K562 (cell line): ENCODE results near the gene FAM124A. TPM values are rescaled to one million over a fixed set of nuclear protein-coding genes. Genes with fewer than 3 reads are reported as not detected.

ENCODE experiments used
- ATAC-seq: fragments of 200-7000 bp; cut with Tn5 transposase; 3 replicates; pipeline ENCODE4 v1.9.1; 2020; ENCODE audit warnings: moderate library complexity
- BruUV-seq: library from RNA; stranded (reverse); fragments of 400-500 nt; replicated peaks from 2 replicates; lab custom pipeline; 2021; lab: Mats Ljungman, UMichigan
- CTCF ChIA-PET: fragments of 300-600 bp; formaldehyde crosslinking; extraction: SDS; loops from one replicate; lab custom pipeline; 2021; ENCODE audit warnings: low intra/inter-chr PET ratio; lab: Yijun Ruan, JAX
- POLR2A ChIA-PET: fragments of 300-600, 350-650 bp; sonication (Branson Sonifier 250); formaldehyde crosslinking; extraction: SDS; loops from one replicate; lab custom pipeline; 2021; ENCODE audit warnings: antibody characterized with exemption, inconsistent platforms; lab: Yijun Ruan, JAX
- DNase-seq, 4 experiments: peaks; one replicate each; pipeline versions ENCODE4 v3.0.0 to v3.0.0-alpha.2; 2011 to 2018; ENCODE audit warnings: low spot score in 3 of 4, mixed read lengths in 3 of 4; ENCODE audit errors: extremely low read depth in 1 of 4
- FAIRE-seq: peaks from 2 replicates; lab custom pipeline; 2011; peaks lifted over from hg19 to GRCh38; lab: Jason Lieb, UNC
- H2AFZ ChIP-seq: 2 replicates; pipeline ENCODE4 v1.6.0; 2011; ENCODE audit warnings: low read depth, low read length, control low read depth, inconsistent platforms
- H3K27ac ChIP-seq: fragments of 200-600 bp; 3 replicates; pipeline ENCODE4 v1.8.0; 2011; ENCODE audit warnings: low read depth, mild to moderate bottlenecking, control low read depth, inconsistent platforms, low read length, moderate library complexity, mixed read lengths; ENCODE audit errors: extremely low read depth
- H3K27me3 ChIP-seq, 2 experiments: fragments of 300-600 bp in 1 of 2; 2 replicates in 1 of 2; 3 replicates in 1 of 2; pipeline versions ENCODE4 v1.6.0 to v1.8.0; 2011; ENCODE audit warnings: inconsistent platforms in 2 of 2, low read length in 2 of 2, mild to moderate bottlenecking in 1 of 2, mixed read lengths in 1 of 2, moderate library complexity in 1 of 2; ENCODE audit not compliant: control insufficient read depth in 2 of 2, insufficient read depth in 2 of 2
- H3K36me3 ChIP-seq: fragments of 300-600 bp; 3 replicates; pipeline ENCODE4 v1.8.0; 2011; ENCODE audit warnings: mild to moderate bottlenecking, low read length, inconsistent platforms; ENCODE audit not compliant: control insufficient read depth, insufficient read depth
- H3K4me1 ChIP-seq, 2 experiments: fragments of 200-600 bp in 1 of 2; replicated peaks in 1 of 2; 2 replicates in 1 of 2; 3 replicates in 1 of 2; pipeline versions ENCODE4 v1.5.1 to v1.8.0; 2011; ENCODE audit warnings: inconsistent platforms in 2 of 2, low read length in 2 of 2, mild to moderate bottlenecking in 1 of 2, mixed read lengths in 1 of 2, moderate library complexity in 1 of 2; ENCODE audit not compliant: control insufficient read depth in 2 of 2, insufficient read depth in 2 of 2
- H3K4me2 ChIP-seq: 2 replicates; pipeline ENCODE4 v1.6.1; 2011; ENCODE audit warnings: low read length, control low read depth, inconsistent platforms, mixed read lengths; ENCODE audit not compliant: insufficient read depth
- H3K4me3 ChIP-seq: fragments of 200-600 bp; sonication (generic), shearing (Covaris generic); 2 replicates; pipeline ENCODE4 v1.5.1; 2016; ENCODE audit warnings: control low read depth, inconsistent platforms
- H3K79me2 ChIP-seq: fragments of 200-600 bp; 3 replicates; pipeline ENCODE4 v1.8.0; 2011; ENCODE audit warnings: low read length, inconsistent platforms; ENCODE audit not compliant: control insufficient read depth, insufficient read depth
- H3K9ac ChIP-seq, 2 experiments: 2 replicates each; pipeline versions ENCODE4 v1.6.0 to v1.6.1; 2011; ENCODE audit warnings: low read depth in 2 of 2, low read length in 2 of 2, control low read depth in 1 of 2, inconsistent platforms in 1 of 2, mild to moderate bottlenecking in 1 of 2, mixed read lengths in 1 of 2; ENCODE audit not compliant: insufficient read depth in 1 of 2
- H3K9me1 ChIP-seq: one replicate; pipeline ENCODE4 v1.6.0; 2011; ENCODE audit warnings: inconsistent platforms, mild to moderate bottlenecking, low read length, moderate library complexity; ENCODE audit not compliant: control insufficient read depth, insufficient read depth
- H3K9me3 ChIP-seq: replicated peaks from 2 replicates; pipeline ENCODE4 v1.5.1; 2011; ENCODE audit warnings: low read depth, low read length, inconsistent platforms; ENCODE audit not compliant: control insufficient read depth, insufficient read depth
- H4K20me1 ChIP-seq: replicated peaks from 2 replicates; pipeline ENCODE4 v1.6.1; 2011; ENCODE audit warnings: low read length, inconsistent platforms, mixed read lengths; ENCODE audit not compliant: control insufficient read depth, insufficient read depth
- EZH2 ChIP-seq: IDR thresholded peaks from 2 replicates; pipeline ENCODE4 v1.6.1; 2012; ENCODE audit warnings: low read depth, mild to moderate bottlenecking, inconsistent platforms, low read length, borderline replicate concordance
- FUS ChIP-seq: fragments of 200-400 bp; formaldehyde crosslinking; optimal IDR thresholded peaks from 2 replicates; pipeline ENCODE3; 2017; ENCODE audit warnings: low read depth, low read length
- GTF2A2 ChIP-seq: IDR thresholded peaks from 2 replicates; pipeline ENCODE4 v1.6.1; 2016; ENCODE audit warnings: mild to moderate bottlenecking, missing genetic modification characterization, missing compliant biosample characterization
- JUN ChIP-seq, 2 experiments: sonication (generic) in 1 of 2; formaldehyde crosslinking in 1 of 2; IDR thresholded peaks; 2 replicates each; pipeline versions ENCODE4 v1.6.1 to v1.8.0; 2012 to 2022; ENCODE audit warnings: borderline replicate concordance in 2 of 2, mild to moderate bottlenecking in 2 of 2, improper control_type of control experiment in 1 of 2, low read depth in 1 of 2, low read length in 1 of 2, missing genetic modification reagents in 1 of 2
- JUNB ChIP-seq: fragments of 450-650 bp; formaldehyde crosslinking; conservative IDR thresholded peaks from 2 replicates; pipeline ENCODE4 v1.4.0; 2020; ENCODE audit warnings: mild to moderate bottlenecking
- PTRF ChIP-seq: fragments of 450-650 bp; IDR thresholded peaks from 2 replicates; pipeline ENCODE4 v1.6.1; 2016; ENCODE audit warnings: mild to moderate bottlenecking, missing genetic modification characterization, missing compliant biosample characterization
- PYGO2 ChIP-seq: fragments of 450-650 bp; IDR thresholded peaks from 2 replicates; pipeline ENCODE4 v1.6.1; 2016; ENCODE audit warnings: mild to moderate bottlenecking, missing genetic modification characterization, moderate library complexity, missing compliant biosample characterization
- ZNF311 ChIP-seq: fragments of 250-450 bp; sonication (Bioruptor Pico); IDR thresholded peaks from 2 replicates; pipeline ENCODE4 v1.4.0; 2020; ENCODE audit warnings: mild to moderate bottlenecking, moderate library complexity
- in situ Hi-C: fragments of 300-500 bp; cut with MboI; formaldehyde crosslinking; loops from 4 replicates; pipeline ENCODE4 v1.15.0; 2018; ENCODE audit warnings: inconsistent platforms, mixed read lengths
- intact Hi-C: fragments of 100-400 bp; cut with micrococcal nuclease; formaldehyde crosslinking; loops from 2 replicates; pipeline ENCODE4 v1.14.2; 2022
- polyA plus RNA-seq, 8 experiments: library from polyadenylated mRNA; depleted of rRNA in 4 of 8; stranded (reverse) in 5 of 8; unstranded in 3 of 8; fragments of >200 nt; fragmentation: Nextera tagmentation in 2 of 8; fragmentation: Illumina TruSeq in 1 of 8; extraction: Ambion mirVana in 2 of 8; extraction: Trizol in 1 of 8; gene quantifications; 2 replicates each; pipeline versions ENCODE4 v1.2.1 to v1.2.3, GENCODE V29; 2011 to 2014; ENCODE audit warnings: inconsistent platforms in 1 of 8, missing spikeins in 1 of 8
- total RNA-seq, 7 experiments: library from RNA; depleted of rRNA in 6 of 7; stranded (reverse); fragments of >200 nt in 6 of 7; fragmentation: Illumina TruSeq in 2 of 7; extraction: Trizol in 2 of 7; gene quantifications; 2 replicates each; pipeline versions ENCODE4 v1.2.1 to v1.2.3, GENCODE V29; 2011 to 2021; ENCODE audit warnings: low replicate concordance in 1 of 7
- TF ChIP-seq, protein P1 (sequence below): fragments of 250-450 bp; sonication (Bioruptor Pico); IDR thresholded peaks from 2 replicates; pipeline ENCODE4 v1.8.0; 2022; ENCODE audit warnings: inconsistent platforms, mild to moderate bottlenecking, moderate library complexity, borderline replicate concordance
- TF ChIP-seq, protein P2 (sequence below): fragments of 450-650 bp; IDR thresholded peaks from 2 replicates; pipeline ENCODE4 v1.6.1; 2018; ENCODE audit not compliant: partially characterized antibody
- TF ChIP-seq, protein P3 (sequence below): fragments of 200-800 bp; sonication (Bioruptor generic); IDR thresholded peaks from 2 replicates; pipeline ENCODE4 v1.6.1; 2017; ENCODE audit warnings: missing genetic modification characterization, missing compliant biosample characterization

FAM124A gene
- total and polyA plus RNA-seq, 9 of the 15 experiments (the other 6 are each of a cell fraction or from before 2014, with no cell fraction given), result not detected

DNA sequence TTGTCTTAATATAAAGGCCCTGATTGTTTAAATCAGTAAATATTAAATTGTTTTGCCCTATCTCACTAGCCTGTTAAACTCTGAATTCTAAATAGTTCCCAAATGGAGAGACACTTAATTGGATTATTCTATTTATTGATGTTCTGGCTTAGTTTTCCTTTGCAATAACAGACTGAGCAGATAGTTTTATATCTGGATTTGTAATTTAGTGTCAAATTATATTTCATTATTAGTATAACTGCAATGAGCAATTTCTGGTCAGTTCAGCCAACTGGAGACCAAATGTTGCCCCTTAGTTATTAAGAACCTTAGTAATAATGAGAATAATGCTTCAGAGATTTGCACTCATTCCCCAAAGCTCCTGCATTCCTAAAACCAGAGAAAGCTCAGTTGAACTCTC lies 10.1 kb downstream of the FAM124A start:
- Histone ChIP-seq H3K9ac (no peak overlapping the region), H2AFZ (no peak overlapping the region), H3K79me2 (no peaks in the 10 kb centered on the region), H3K4me2 (no peak overlapping the region), H3K27ac (no peak overlapping the region), H3K36me3 (no peaks in the 10 kb centered on the region), H3K9me3 (no peaks in the 10 kb centered on the region), H3K4me1 (no peaks in the 10 kb centered on the region), H4K20me1 (no peaks in the 10 kb centered on the region), H3K9me1 (no peaks in the 10 kb centered on the region), H3K4me3 (no peak overlapping the region), H3K27me3 (peaks cover 0 to 11% of the 10 kb centered on the region in 2 experiments; a peak in 3 of 5 replicates)
- DNase-seq (no peak), FAIRE-seq (no peak), ATAC-seq (no peak)
- TF ChIP-seq, protein P1, sequence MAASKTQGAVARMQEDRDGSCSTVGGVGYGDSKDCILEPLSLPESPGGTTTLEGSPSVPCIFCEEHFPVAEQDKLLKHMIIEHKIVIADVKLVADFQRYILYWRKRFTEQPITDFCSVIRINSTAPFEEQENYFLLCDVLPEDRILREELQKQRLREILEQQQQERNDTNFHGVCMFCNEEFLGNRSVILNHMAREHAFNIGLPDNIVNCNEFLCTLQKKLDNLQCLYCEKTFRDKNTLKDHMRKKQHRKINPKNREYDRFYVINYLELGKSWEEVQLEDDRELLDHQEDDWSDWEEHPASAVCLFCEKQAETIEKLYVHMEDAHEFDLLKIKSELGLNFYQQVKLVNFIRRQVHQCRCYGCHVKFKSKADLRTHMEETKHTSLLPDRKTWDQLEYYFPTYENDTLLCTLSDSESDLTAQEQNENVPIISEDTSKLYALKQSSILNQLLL (CRISPR knock-in tag), result no peak
- no peak for TF ChIP-seq PYGO2 (tag)
- TF ChIP-seq, protein P2, sequence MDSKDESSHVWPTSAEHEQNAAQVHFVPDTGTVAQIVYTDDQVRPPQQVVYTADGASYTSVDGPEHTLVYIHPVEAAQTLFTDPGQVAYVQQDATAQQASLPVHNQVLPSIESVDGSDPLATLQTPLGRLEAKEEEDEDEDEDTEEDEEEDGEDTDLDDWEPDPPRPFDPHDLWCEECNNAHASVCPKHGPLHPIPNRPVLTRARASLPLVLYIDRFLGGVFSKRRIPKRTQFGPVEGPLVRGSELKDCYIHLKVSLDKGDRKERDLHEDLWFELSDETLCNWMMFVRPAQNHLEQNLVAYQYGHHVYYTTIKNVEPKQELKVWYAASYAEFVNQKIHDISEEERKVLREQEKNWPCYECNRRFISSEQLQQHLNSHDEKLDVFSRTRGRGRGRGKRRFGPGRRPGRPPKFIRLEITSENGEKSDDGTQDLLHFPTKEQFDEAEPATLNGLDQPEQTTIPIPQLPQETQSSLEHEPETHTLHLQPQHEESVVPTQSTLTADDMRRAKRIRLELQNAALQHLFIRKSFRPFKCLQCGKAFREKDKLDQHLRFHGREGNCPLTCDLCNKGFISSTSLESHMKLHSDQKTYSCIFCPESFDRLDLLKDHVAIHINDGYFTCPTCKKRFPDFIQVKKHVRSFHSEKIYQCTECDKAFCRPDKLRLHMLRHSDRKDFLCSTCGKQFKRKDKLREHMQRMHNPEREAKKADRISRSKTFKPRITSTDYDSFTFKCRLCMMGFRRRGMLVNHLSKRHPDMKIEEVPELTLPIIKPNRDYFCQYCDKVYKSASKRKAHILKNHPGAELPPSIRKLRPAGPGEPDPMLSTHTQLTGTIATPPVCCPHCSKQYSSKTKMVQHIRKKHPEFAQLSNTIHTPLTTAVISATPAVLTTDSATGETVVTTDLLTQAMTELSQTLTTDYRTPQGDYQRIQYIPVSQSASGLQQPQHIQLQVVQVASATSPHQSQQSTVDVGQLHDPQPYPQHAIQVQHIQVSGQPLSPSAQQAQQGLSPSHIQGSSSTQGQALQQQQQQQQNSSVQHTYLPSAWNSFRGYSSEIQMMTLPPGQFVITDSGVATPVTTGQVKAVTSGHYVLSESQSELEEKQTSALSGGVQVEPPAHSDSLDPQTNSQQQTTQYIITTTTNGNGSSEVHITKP, result no peak
- TF ChIP-seq, protein P3, sequence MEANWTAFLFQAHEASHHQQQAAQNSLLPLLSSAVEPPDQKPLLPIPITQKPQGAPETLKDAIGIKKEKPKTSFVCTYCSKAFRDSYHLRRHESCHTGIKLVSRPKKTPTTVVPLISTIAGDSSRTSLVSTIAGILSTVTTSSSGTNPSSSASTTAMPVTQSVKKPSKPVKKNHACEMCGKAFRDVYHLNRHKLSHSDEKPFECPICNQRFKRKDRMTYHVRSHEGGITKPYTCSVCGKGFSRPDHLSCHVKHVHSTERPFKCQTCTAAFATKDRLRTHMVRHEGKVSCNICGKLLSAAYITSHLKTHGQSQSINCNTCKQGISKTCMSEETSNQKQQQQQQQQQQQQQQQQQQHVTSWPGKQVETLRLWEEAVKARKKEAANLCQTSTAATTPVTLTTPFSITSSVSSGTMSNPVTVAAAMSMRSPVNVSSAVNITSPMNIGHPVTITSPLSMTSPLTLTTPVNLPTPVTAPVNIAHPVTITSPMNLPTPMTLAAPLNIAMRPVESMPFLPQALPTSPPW, result no peak
- no peak for TF ChIP-seq PTRF
- no peak for TF ChIP-seq FUS
- TF ChIP-seq JUN (IDR thresholded peaks at IDR 0.05; ENCODE audit: borderline replicate concordance, low read depth, low read length), result no peak
- TF ChIP-seq JUN (CRISPR knock-in tag; IDR thresholded peaks at IDR 0.05; ENCODE audit: borderline replicate concordance), result no peak
- no peak for TF ChIP-seq ZNF311 (CRISPR knock-in tag)
- no peak for TF ChIP-seq EZH2
- no peak for TF ChIP-seq GTF2A2 (tag)
- no peak for TF ChIP-seq JUNB (CRISPR knock-in tag)
- BruUV-seq, result no TSS peak
- ChIA-PET POLR2A (no interaction called here), CTCF (no interaction called here)
- intact Hi-C loops (no loop called here), in situ Hi-C loops (no loop called here)
